Esophagus (tissue), 2 donors: ENCODE data around the gene RAET1E. TPM values are rescaled to one million over a fixed set of nuclear protein-coding genes. Genes with fewer than 3 reads are reported as not detected.

Experiments
- H3K27ac ChIP-seq, 2 donors: one replicate each; pipeline ENCODE4 v1.5.1; 2013; ENCODE audit warnings: low read depth in 2 of 2, mild to moderate bottlenecking in 2 of 2, inconsistent platforms in 1 of 2, low read length in 1 of 2, moderate library complexity in 1 of 2
- H3K27me3 ChIP-seq, 2 donors: one replicate each; pipeline ENCODE4 v1.6.1; 2013; ENCODE audit warnings: low read length in 2 of 2, control low read depth in 1 of 2, mild to moderate bottlenecking in 1 of 2; ENCODE audit not compliant: insufficient read depth in 2 of 2, control insufficient read depth in 1 of 2
- H3K36me3 ChIP-seq, 2 donors: one replicate each; pipeline ENCODE4 v1.6.1; 2013; ENCODE audit warnings: low read length in 1 of 2; ENCODE audit not compliant: control insufficient read depth in 2 of 2, insufficient read depth in 2 of 2
- H3K4me1 ChIP-seq, 2 donors: one replicate each; pipeline ENCODE4 v1.6.1; 2013; ENCODE audit warnings: low read length in 1 of 2; ENCODE audit not compliant: control insufficient read depth in 2 of 2, insufficient read depth in 2 of 2
- H3K4me3 ChIP-seq, 2 donors: one replicate each; pipeline ENCODE4 v1.5.1; 2013; ENCODE audit warnings: low read length in 2 of 2, mild to moderate bottlenecking in 2 of 2, low read depth in 1 of 2, moderate library complexity in 1 of 2
- H3K9me3 ChIP-seq, 2 donors: one replicate each; pipeline ENCODE4 v1.6.1; 2013; ENCODE audit warnings: mild to moderate bottlenecking in 2 of 2, low read depth in 1 of 2, low read length in 1 of 2, moderate library complexity in 1 of 2; ENCODE audit not compliant: control insufficient read depth in 2 of 2, insufficient read depth in 1 of 2
- WGBS, 2 donors: extraction: QIAGEN DNeasy Blood & Tissue Kit; methylation state at CpG; one replicate each; pipeline ENCODE4 v1.1.7; 2013; 5-methylcytosine and 5-hydroxymethylcytosine counted together
- polyA plus RNA-seq, 2 donors: library from polyadenylated mRNA; stranded (reverse); fragments of 200-250 nt; gene quantifications; one replicate each; pipeline ENCODE4 v1.2.3, GENCODE V29; 2013
- donor health status: healthy with polysubstance abuse.
- donor health status: Bipolar disorder and iron deficiency.

Gene RAET1E
- polyA plus RNA-seq, 2 donors: 25.1 to 72.5 TPM

GRCh38 chr6:149887343-149887742 is 10.6 kb downstream of the RAET1E start:
- no peak overlapping the region for H3K4me3 ChIP-seq
- peak overlapping the region; percentile 73 to 90 for H3K27ac ChIP-seq
- H3K27me3 ChIP-seq: no peaks in the 10 kb centered on the region
- WGBS, 2 donors: 42 to 50% methylated on average over 3 of the region's 3 CpGs
- H3K9me3 ChIP-seq: no peaks in the 10 kb centered on the region
- peaks cover 3 to 14% of the 10 kb centered on the region in 2 donors for H3K4me1 ChIP-seq
- no peaks in the 10 kb centered on the region for H3K36me3 ChIP-seq

- H3K27me3 ChIP-seq: no peaks in the 10 kb centered on the region
- no peaks in the 10 kb centered on the region for H3K9me3 ChIP-seq
- peaks cover 3 to 12% of the 10 kb centered on the region in 2 donors for H3K4me1 ChIP-seq
- H3K36me3 ChIP-seq: no peaks in the 10 kb centered on the region
- no peak overlapping the region for H3K27ac ChIP-seq
- H3K4me3 ChIP-seq: no peak overlapping the region
- 79 to 86% methylated on average over 3 of the region's 3 CpGs for WGBS, 2 donors
Measured at GRCh38 chr6:149885888-149886287, 12.0 kb downstream of the RAET1E start.

GRCh38 chr6:149884617-149885016 is 13.3 kb downstream of the RAET1E start:
- H3K36me3 ChIP-seq: no peaks in the 10 kb centered on the region
- H3K4me3 ChIP-seq: no peak overlapping the region
- no peak overlapping the region for H3K27ac ChIP-seq
- no peaks in the 10 kb centered on the region for H3K27me3 ChIP-seq
- H3K9me3 ChIP-seq: no peaks in the 10 kb centered on the region
- 61 to 67% methylated on average over 7 of the region's 7 CpGs for WGBS, 2 donors
- peaks cover 3 to 9% of the 10 kb centered on the region in 2 donors for H3K4me1 ChIP-seq

- Histone ChIP-seq H3K4me3 (no peak overlapping the region), H3K9me3 (no peaks in the 10 kb centered on the region), H3K36me3 (no peaks in the 10 kb centered on the region), H3K27me3 (no peaks in the 10 kb centered on the region), H3K27ac (no peak overlapping the region), H3K4me1 (peaks cover 3 to 9% of the 10 kb centered on the region in 2 donors)
- WGBS, 2 donors: 34 to 43% methylated on average over 11 of the region's 11 CpGs
Measured at GRCh38 chr6:149884215-149884614, 13.7 kb downstream of the RAET1E start.

GRCh38 chr6:149881860-149882259 is 16.1 kb downstream of the RAET1E start:
- peaks cover under 1 to 3% of the 10 kb centered on the region in 2 donors for H3K4me1 ChIP-seq
- no peak overlapping the region for H3K4me3 ChIP-seq
- WGBS, 2 donors: 92 to 95% methylated on average over 2 of the region's 2 CpGs
- H3K27me3 ChIP-seq: no peaks in the 10 kb centered on the region
- H3K27ac ChIP-seq: no peak overlapping the region
- H3K9me3 ChIP-seq: no peaks in the 10 kb centered on the region
- H3K36me3 ChIP-seq: no peaks in the 10 kb centered on the region

- Histone ChIP-seq H3K27me3 (no peaks in the 10 kb centered on the region), H3K36me3 (no peaks in the 10 kb centered on the region), H3K27ac (no peak overlapping the region), H3K9me3 (no peaks in the 10 kb centered on the region), H3K4me3 (no peak overlapping the region), H3K4me1 (peaks cover 0 to 3% of the 10 kb centered on the region in 2 donors)
- 83 to 89% methylated on average over 10 of the region's 10 CpGs for WGBS, 2 donors
Measured at GRCh38 chr6:149881066-149881766, 16.7 kb downstream of the RAET1E start.

GRCh38 chr6:149877659-149878058 is 20.3 kb downstream of the RAET1E start:
- no peak overlapping the region for H3K4me3 ChIP-seq
- WGBS, 2 donors: 91 to 93% methylated on average over 1 of the region's 1 CpG
- H3K27me3 ChIP-seq: no peaks in the 10 kb centered on the region
- no peaks in the 10 kb centered on the region for H3K9me3 ChIP-seq
- H3K36me3 ChIP-seq: no peaks in the 10 kb centered on the region
- H3K4me1 ChIP-seq: no peaks in the 10 kb centered on the region
- H3K27ac ChIP-seq: no peak overlapping the region

GRCh38 chr6:149876241-149876933 is 21.5 kb downstream of the RAET1E start:
- Histone ChIP-seq H3K9me3 (no peaks in the 10 kb centered on the region), H3K27me3 (no peaks in the 10 kb centered on the region), H3K4me1 (no peaks in the 10 kb centered on the region), H3K27ac (no peak overlapping the region), H3K4me3 (no peak overlapping the region), H3K36me3 (no peaks in the 10 kb centered on the region)
- WGBS, 2 donors: 76 to 84% methylated on average over 3 of the region's 3 CpGs

- H3K36me3 ChIP-seq: no peaks in the 10 kb centered on the region
- no peak overlapping the region for H3K4me3 ChIP-seq
- no peaks in the 10 kb centered on the region for H3K4me1 ChIP-seq
- no peak overlapping the region for H3K27ac ChIP-seq
- WGBS, 2 donors: 88 to 93% methylated on average over 1 of the region's 1 CpG
- H3K9me3 ChIP-seq: no peaks in the 10 kb centered on the region
- H3K27me3 ChIP-seq: no peaks in the 10 kb centered on the region
Measured at GRCh38 chr6:149872233-149872632, 25.7 kb downstream of the RAET1E start.

- H3K36me3 ChIP-seq: no peaks in the 10 kb centered on the region
- H3K4me1 ChIP-seq: no peaks in the 10 kb centered on the region
- 87 to 92% methylated on average over 2 of the region's 2 CpGs for WGBS, 2 donors
- H3K27ac ChIP-seq: no peak overlapping the region
- no peak overlapping the region for H3K4me3 ChIP-seq
- H3K9me3 ChIP-seq: no peaks in the 10 kb centered on the region
- no peaks in the 10 kb centered on the region for H3K27me3 ChIP-seq
Measured at GRCh38 chr6:149871182-149871581, 26.7 kb downstream of the RAET1E start.
